HUES64 (cell line): ENCODE results near the gene NOC2L.
"Not testable (repeated sequence)": the region's sequence is repeated elsewhere in the genome, so short reads cannot be mapped to it uniquely, and the experiment has no call there.

Source experiments
- H3K27ac ChIP-seq: 2 replicates; pipeline ENCODE4 v1.7.0; 2013; ENCODE audit warnings: low read depth, low read length, inconsistent platforms
- H3K27me3 ChIP-seq: 2 replicates; pipeline ENCODE4 v1.6.1; 2013; ENCODE audit warnings: mild to moderate bottlenecking, low read length; ENCODE audit not compliant: insufficient read depth
- H3K36me3 ChIP-seq: 2 replicates; pipeline ENCODE4 v1.6.1; 2013; ENCODE audit warnings: mild to moderate bottlenecking, low read length; ENCODE audit not compliant: insufficient read depth
- H3K4me1 ChIP-seq: 2 replicates; pipeline ENCODE4 v1.6.1; 2013; ENCODE audit warnings: mild to moderate bottlenecking, low read length, moderate library complexity; ENCODE audit not compliant: insufficient read depth
- H3K4me3 ChIP-seq: 2 replicates; pipeline ENCODE4 v1.5.1; 2013; ENCODE audit warnings: mild to moderate bottlenecking, low read length, moderate library complexity
- H3K9ac ChIP-seq: 2 replicates; pipeline ENCODE4 v1.6.1; 2013; ENCODE audit warnings: mild to moderate bottlenecking, low read depth, low read length
- H3K9me3 ChIP-seq: 2 replicates; pipeline ENCODE4 v1.6.1; 2013; ENCODE audit warnings: low read depth, low read length; ENCODE audit not compliant: insufficient read depth
- WGBS: fragments of 150-250, 120-280 bp; methylation state at CpG from one replicate; pipeline ENCODE4 v1.1.7; 2013; ENCODE audit warnings: missing lambda C conversion rate; 5-methylcytosine and 5-hydroxymethylcytosine counted together

The NOC2L gene

DNA sequence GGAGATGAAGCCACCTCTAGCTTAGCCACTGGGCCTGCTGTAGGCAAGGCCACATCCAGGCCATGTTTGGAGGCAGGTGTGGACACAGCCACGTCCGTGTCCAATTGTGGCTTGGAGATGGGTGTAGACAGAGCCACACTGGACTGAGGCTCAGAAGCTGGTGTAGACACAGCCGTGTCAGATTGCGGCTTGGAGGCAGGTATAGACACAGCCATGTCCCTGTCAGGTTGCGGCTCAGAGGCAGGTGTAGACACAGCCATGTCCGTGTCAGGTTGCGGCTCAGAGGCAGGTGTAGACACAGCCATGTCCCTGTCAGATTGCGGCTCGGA is 20.7 kb upstream of the NOC2L start:
- H3K4me3 ChIP-seq = no peak overlapping the region
- H3K27me3 ChIP-seq = peaks cover 40% of the 10 kb centered on the region
- H3K9ac ChIP-seq = no peak overlapping the region
- H3K36me3 ChIP-seq = no peaks in the 10 kb centered on the region
- no peaks in the 10 kb centered on the region for H3K9me3 ChIP-seq
- whole genome bisulfite sequencing = 93% methylated on average over 9 of the region's 9 CpGs
- no peaks in the 10 kb centered on the region for H3K4me1 ChIP-seq
- no peak overlapping the region for H3K27ac ChIP-seq

DNA sequence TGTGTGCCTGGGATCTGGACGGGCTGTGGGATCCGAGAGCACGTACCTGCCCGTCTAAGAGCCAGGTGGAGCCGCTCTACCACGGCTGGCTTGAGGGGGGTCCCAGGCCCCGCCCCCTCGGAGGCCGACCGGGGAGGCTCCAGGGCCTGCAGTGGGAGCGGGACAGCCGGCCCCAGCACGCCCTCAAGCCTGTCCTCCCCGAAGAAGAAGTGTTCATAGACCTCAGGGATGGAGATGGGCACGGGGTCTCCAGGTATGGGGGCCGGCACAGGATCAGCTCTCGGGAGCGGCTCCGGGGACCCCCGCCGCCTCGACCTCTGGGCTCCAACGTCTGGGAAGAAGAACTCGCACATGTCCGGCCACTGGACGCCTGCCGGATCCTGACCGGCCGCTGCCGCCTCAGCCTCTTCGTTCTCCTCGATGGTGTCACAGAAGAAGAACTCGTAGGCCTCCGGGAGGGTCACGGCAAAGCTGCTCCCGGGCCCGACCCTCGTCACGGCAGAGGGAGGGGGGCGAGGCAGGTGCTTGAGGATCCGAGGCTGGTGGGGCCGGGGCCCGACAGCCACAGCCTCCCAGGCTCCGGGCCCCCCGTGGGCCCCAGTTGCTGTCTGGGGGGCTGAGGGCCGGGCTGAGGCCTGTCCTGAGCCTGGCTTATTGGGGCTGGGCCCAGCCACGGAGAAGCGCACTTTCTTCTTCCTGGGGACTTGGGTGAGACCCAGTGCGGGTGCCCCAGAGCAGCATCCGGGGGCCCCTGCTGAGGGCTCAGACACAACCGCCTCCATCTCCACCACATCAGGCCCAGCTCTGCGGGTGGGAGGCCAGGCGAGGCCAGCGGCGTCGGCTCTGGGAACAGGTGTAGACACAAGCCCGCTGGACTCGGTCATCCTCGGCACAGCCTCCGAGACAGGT is 20.0 kb upstream of the NOC2L start:
- Histone ChIP-seq H3K27ac (no peak overlapping the region), H3K27me3 (peaks cover 38% of the 10 kb centered on the region)
- 91% methylated on average over 60 of the region's 60 CpGs for WGBS

DNA sequence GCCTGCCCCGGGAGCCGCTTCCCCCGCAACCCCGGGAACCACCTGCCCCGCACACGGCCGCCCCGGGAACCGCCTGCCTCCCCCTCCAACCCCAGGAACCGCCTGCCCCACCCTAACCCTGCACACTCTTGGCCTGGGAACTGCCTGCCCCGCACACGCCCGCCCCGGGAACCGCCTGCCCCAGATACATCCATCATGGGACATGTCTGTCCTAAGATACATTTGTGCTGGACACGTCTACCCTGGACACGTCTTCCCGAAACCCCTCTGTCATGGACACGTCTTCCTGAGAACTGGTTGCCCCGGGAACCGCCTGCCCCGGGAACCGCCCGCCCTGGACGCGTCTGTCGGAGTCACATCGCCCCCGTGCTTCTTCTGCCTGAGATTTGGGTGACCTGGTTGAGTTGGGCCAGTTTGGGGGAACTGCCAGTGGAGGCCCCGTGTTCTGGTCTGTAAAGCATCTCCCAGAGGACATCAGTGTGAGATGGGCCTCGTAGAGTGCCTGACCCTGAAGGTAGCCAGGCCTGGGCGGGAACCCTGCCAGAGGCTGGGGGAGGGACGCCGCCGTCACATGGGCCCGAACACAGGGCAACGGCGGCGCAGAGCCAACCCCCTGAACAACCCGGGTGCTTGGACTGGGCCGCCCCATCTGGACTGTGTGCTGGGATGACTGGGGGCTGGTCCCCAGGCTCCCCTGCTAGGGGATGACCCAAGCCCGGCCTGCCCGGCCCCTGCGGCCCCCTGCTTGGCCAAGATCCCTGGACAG is 19.2 kb upstream of the NOC2L start:
- Histone ChIP-seq H3K9ac (no peak overlapping the region), H3K27ac (no peak overlapping the region), H3K4me1 (no peaks in the 10 kb centered on the region), H3K36me3 (no peaks in the 10 kb centered on the region), H3K27me3 (peaks cover 33% of the 10 kb centered on the region), H3K9me3 (no peaks in the 10 kb centered on the region), H3K4me3 (no peak overlapping the region)
- WGBS = 91% methylated on average over 44 of the region's 44 CpGs

More for the DNA sequence above, 20.0 kb upstream of the NOC2L start:
- Histone ChIP-seq H3K36me3 (no peaks in the 10 kb centered on the region), H3K4me3 (no peak overlapping the region), H3K4me1 (no peaks in the 10 kb centered on the region), H3K9ac (no peak overlapping the region), H3K9me3 (no peaks in the 10 kb centered on the region)

DNA sequence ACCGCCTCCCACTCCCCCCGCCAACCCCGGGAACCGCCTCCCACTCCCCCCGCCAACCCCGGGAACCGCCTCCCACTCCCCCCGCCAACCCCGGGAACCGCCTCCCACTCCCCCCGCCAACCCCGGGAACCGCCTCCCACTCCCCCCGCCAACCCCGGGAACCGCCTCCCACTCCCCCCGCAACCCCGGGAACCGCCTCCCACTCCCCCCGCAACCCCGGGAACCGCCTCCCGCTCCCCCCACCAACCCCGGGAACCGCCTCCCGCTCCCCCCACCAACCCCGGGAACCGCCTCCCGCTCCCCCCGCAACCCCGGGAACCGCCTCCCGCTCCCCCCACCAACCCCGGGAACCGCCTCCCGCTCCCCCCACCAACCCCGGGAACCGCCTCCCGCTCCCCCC is 17.7 kb upstream of the NOC2L start:
- not testable (repeated sequence) for H3K9me3 ChIP-seq, H3K36me3 ChIP-seq, H3K4me3 ChIP-seq, H3K27ac ChIP-seq, H3K4me1 ChIP-seq, H3K9ac ChIP-seq
- WGBS = no CpG with 5 or more reads among the region's 39 CpGs
- peaks cover 21% of the 10 kb centered on the region for H3K27me3 ChIP-seq

DNA sequence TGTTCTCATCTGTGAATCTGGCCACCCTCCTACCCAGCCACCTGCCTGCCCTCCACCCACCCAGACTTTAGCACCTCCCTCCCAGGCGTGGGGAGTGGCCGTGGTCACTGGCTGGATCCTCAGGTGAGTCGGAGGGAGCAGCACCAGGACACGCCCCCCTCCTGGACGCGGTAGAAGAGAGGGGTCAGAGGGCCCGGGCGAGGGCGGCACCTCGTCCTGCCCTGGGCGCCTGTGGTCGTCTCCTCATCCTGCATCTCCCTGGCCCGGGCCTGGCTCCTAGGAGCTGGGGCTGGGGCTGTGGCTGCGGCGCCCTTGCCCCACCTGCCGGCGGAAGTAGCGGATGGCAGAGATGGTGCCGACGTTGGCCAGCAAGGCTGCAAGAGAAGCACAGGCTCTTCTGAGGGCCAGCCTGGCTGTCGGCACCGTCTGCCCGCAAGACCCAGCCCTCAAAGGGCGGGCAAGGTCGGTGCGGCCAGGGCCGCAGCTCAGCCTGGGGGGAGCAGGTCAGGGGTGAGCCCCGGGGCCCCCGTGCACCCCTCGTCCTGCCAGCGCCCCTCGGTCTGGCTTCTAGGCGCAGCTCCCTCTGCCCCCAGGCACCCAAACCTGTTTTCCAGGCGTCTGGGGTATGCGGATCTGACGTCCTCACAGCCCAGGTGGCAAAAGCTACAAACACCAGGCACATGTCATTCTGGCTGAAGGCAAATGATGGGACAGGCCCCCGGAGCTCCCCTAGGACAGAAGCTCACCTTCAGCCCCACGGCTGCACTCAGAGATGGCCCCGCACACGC is 17.0 kb upstream of the NOC2L start:
- peak overlapping the region; percentile 32; the same call in 1 of the 2 replicates for H3K4me3 ChIP-seq
- 18% methylated on average over 40 of the region's 40 CpGs for WGBS
- no peaks in the 10 kb centered on the region for H3K4me1 ChIP-seq
- no peak overlapping the region for H3K27ac ChIP-seq
- no peaks in the 10 kb centered on the region for H3K9me3 ChIP-seq
- H3K36me3 ChIP-seq = no peaks in the 10 kb centered on the region
- H3K27me3 ChIP-seq = peaks cover 15% of the 10 kb centered on the region
- H3K9ac ChIP-seq = no peak overlapping the region

DNA sequence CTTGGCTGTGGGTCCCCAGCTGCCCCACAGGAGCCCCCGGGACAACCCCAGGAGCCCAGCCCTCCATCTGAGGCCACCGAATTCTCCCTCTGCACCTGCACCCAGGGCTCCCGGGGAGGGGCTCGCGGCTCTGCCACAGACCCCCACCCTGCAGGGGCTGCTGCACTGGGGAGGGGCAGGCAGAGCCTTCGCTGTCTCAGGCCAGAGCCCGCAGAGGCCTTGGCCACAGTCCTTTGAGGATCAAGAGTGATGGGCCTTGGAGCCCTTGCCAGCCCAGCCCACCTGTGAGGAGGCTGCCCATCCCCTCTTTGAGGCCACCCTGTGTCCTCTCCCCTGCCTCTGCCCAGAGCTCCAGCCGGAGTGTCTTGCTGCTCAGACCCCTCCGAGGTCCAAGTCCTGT is 16.3 kb upstream of the NOC2L start:
- H3K9me3 ChIP-seq = no peaks in the 10 kb centered on the region
- H3K9ac ChIP-seq = no peak overlapping the region
- no peaks in the 10 kb centered on the region for H3K4me1 ChIP-seq
- H3K27ac ChIP-seq = no peak overlapping the region
- peaks cover 15% of the 10 kb centered on the region for H3K27me3 ChIP-seq
- no peaks in the 10 kb centered on the region for H3K36me3 ChIP-seq
- no peak overlapping the region for H3K4me3 ChIP-seq
- WGBS = 80% methylated on average over 9 of the region's 9 CpGs

DNA sequence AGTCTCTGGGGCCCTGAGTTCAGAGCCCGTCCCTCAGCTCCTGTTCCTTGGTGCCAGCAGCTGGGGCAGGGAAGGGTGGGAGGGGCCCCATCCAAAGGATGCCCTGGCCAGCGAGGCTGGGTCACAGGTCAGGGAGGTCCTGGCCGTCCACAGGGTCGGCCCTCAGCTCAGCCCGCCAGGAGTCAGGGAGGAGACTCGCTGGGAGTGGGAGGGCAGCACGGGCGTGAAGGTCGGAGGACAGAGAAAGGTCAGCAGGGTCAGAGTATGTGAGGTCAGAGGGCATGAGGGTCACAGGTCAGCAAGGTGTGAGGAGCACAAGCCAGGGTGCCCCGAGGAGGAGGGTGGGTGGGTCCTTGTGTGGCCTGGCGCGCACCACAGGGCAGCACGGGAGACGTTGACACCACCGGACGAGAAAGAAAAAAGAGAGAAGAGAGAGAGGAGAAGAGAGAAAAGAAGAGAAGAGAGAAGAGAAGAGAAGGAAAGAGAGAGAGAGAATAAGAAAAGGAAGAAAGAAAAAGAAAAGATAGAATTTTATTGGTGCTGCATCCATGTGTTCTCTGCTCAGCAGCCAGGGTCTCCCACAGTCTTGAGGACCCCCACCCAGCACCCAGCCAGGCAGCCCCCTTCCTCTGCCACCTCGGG is 15.8 kb upstream of the NOC2L start:
- H3K4me3 ChIP-seq = no peak overlapping the region
- H3K9me3 ChIP-seq = no peaks in the 10 kb centered on the region
- H3K9ac ChIP-seq = no peak overlapping the region
- 86% methylated on average over 17 of the region's 17 CpGs for WGBS
- H3K4me1 ChIP-seq = no peaks in the 10 kb centered on the region
- no peaks in the 10 kb centered on the region for H3K36me3 ChIP-seq
- no peak overlapping the region for H3K27ac ChIP-seq
- peaks cover 19% of the 10 kb centered on the region for H3K27me3 ChIP-seq

DNA sequence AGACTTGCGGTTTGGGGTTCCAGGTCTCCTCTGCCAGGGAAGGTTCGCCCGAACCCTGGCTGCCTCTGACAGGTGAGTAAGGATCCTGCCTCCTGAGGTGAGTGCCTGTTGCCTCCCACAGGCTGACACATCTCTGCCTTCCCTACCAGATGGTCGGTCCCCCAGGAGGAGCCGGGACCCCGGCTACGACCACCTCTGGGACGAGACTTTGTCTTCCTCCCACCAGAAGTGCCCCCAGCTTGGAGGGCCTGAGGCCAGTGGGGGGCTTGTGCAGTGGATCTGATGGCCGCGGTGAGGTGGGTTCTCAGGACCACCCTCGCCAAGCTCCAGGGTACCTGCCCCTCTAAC is 15.2 kb upstream of the NOC2L start:
- no peak overlapping the region for H3K27ac ChIP-seq
- no peaks in the 10 kb centered on the region for H3K36me3 ChIP-seq
- no peaks in the 10 kb centered on the region for H3K9me3 ChIP-seq
- no peak overlapping the region for H3K9ac ChIP-seq
- WGBS = 98% methylated on average over 8 of the region's 11 CpGs
- H3K4me1 ChIP-seq = no peaks in the 10 kb centered on the region
- no peak overlapping the region for H3K4me3 ChIP-seq
- H3K27me3 ChIP-seq = peaks cover 23% of the 10 kb centered on the region

DNA sequence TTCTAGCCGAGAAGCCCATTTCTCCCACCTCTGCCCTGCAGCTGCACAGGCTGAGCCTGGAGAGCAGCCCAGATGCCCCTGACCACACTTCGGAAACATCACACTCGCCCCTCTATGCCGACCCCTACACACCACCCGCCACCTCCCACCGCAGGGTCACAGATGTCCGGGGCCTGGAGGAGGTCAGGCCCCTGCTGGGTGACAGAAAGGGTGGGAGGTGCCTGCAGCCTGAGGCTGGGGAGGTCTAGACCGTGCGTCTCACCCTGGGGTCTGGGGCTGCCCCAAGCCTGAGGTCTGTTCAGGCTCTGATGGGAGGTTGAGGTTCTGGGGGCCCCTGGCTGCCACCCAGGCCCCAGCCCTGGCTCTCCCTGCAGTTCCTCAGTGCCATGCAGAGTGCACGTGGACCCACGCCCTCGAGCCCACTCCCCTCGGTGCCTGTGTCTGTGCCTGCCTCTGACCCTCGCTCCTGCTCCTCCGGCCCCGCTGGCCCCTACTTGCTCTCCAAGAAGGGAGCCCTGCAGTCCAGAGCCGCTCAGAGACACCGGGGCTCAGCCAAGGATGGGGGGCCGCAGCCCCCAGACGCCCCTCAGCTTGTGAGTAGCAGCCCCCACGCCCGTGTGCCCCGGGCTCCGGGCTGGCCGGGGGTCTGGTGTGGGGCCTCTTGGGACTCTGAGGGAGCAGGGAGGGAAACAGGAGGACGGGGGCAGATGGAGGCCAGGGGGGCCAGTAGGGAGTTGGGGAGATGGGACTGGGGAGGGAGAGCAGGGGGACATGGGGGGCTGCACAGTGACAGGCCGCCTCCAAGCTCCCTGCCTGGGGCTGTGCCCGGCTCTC is 14.6 kb upstream of the NOC2L start:
- Histone ChIP-seq H3K9ac (no peak overlapping the region), H3K36me3 (no peaks in the 10 kb centered on the region), H3K4me3 (no peak overlapping the region), H3K27me3 (peaks cover 29% of the 10 kb centered on the region), H3K4me1 (no peaks in the 10 kb centered on the region), H3K27ac (no peak overlapping the region), H3K9me3 (no peaks in the 10 kb centered on the region)
- 84% methylated on average over 28 of the region's 28 CpGs for WGBS

DNA sequence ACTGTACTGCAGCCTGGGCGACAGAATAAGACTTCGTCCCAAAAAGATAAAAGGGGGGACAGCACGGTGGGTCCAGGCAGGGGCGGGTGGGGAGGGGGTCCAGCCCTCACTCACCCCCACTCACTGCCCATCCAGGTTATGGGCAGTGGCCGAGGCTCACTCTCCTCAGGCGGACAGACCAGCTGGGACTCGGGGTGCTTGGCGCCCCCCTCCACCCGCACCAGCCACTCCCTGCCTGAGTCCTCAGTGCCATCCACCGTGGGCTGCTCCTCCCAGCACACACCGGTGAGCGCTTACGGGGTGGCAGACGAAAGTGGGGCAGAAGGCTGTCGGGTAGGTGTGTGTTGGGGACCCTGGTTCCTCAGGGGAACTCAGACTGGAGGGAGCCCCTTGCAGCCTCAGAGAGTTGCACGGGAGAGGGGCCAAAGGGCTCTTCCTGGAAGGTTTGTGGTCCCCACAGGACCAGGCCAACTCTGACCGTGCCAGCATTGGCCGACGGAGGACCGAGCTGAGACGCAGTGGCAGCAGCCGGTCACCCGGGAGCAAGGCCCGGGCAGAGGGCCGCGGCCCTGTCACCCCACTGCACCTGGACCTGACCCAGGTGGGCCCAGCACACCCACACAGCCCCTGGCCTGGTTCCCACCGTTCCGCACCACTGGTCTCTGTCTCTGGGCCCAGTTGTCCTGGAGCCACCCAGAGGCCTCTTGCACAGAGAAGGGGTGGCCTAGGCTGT is 13.8 kb upstream of the NOC2L start:
- Histone ChIP-seq H3K4me3 (no peak overlapping the region), H3K27me3 (peaks cover 37% of the 10 kb centered on the region), H3K9me3 (no peaks in the 10 kb centered on the region), H3K4me1 (no peaks in the 10 kb centered on the region), H3K9ac (no peak overlapping the region), H3K36me3 (no peaks in the 10 kb centered on the region), H3K27ac (no peak overlapping the region)
- WGBS = 90% methylated on average over 28 of the region's 28 CpGs
